Right lobe of liver (tissue), 6 donors: ENCODE data around the gene SLC15A4. TPM values are rescaled to one million over a fixed set of nuclear protein-coding genes. Genes with fewer than 3 reads are reported as not detected.
"Not testable (repeated sequence)": the region's sequence is repeated elsewhere in the genome, so short reads cannot be mapped to it uniquely, and the experiment has no call there.

Experiments
- ATAC-seq, 4 donors: fragments of 200-7000 bp; cut with Tn5 transposase; one replicate each; pipeline ENCODE4 v1.9.1; 2020; ENCODE audit warnings: mild to moderate bottlenecking in 4 of 4, moderate library complexity in 4 of 4
- DNase-seq, 3 donors: peaks; one replicate each; pipeline ENCODE4 v3.0.0-alpha.2; 2020
- H3K27ac ChIP-seq, 3 donors: fragments of 200-600 bp; one replicate each; pipeline ENCODE4 v1.8.0; 2022
- H3K27me3 ChIP-seq, 2 donors: fragments of 200-600 bp; one replicate each; pipeline ENCODE4 v1.8.0; 2022
- H3K36me3 ChIP-seq, 4 donors: fragments of 200-600 bp; sonication (generic) in 1 of 4; one replicate each; pipeline versions ENCODE4 v1.5.1 to v1.8.0; 2017 to 2022; ENCODE audit warnings: control low read depth in 1 of 4
- H3K4me1 ChIP-seq, 4 donors: fragments of 200-600 bp; sonication (generic) in 1 of 4; one replicate each; pipeline versions ENCODE4 v1.5.1 to v1.8.0; 2017 to 2022; ENCODE audit warnings: control low read depth in 1 of 4
- H3K4me3 ChIP-seq, 3 donors: fragments of 200-600 bp; one replicate each; pipeline ENCODE4 v1.8.0; 2022
- H3K9me3 ChIP-seq, 4 donors: fragments of 200-600 bp; sonication (generic) in 1 of 4; one replicate each; pipeline versions ENCODE4 v1.5.1 to v1.8.0; 2017 to 2022; ENCODE audit warnings: control low read depth in 1 of 4
- POLR2A ChIP-seq: fragments of 450-650 bp; IDR thresholded peaks from one replicate; pipeline ENCODE4 v1.6.1; 2017; ENCODE audit warnings: antibody characterized with exemption, mild to moderate bottlenecking
- WGBS: methylation state at CpG from one replicate; pipeline ENCODE4 v1.1.6; 2018; ENCODE audit warnings: low coverage, low lambda C conversion rate; ENCODE audit not compliant: insufficient coverage; ENCODE audit errors: missing lambda C conversion rate; 5-methylcytosine and 5-hydroxymethylcytosine counted together
- intact Hi-C, 2 donors: fragments of 100-400 bp; cut with DNase I; formaldehyde crosslinking; loops; one replicate each; pipeline versions ENCODE4 v1.11.2 to v1.14.1; 2022
- total RNA-seq, 6 experiments: library from RNA; depleted of rRNA in 2 of 6; stranded (reverse); fragments of >200 nt in 2 of 6; fragmentation: NEBNext Ultra II Directional in 3 of 6; extraction: Animal tissue kit (Norgen Biotek cat#: 25700) in 3 of 6; gene quantifications; one replicate each; pipeline versions ENCODE4 v1.1.0 to v1.2.4, GENCODE V29; 2016 to 2023
- TF ChIP-seq, protein P1 (sequence below), 4 donors: fragments of 200-600 bp in 3 of 4; fragments of 450-650 bp in 1 of 4; IDR thresholded peaks; one replicate each; pipeline versions ENCODE4 v1.5.1 to v1.8.0; 2016 to 2022; ENCODE audit warnings: antibody characterized with exemption in 4 of 4, mild to moderate bottlenecking in 2 of 4
- donor health status: DM: no; HTN: yes; CAD: no.
- donor health status: DM: no; HTN: no; CAD: no.
- donor health status: DM: no; HTN: no; CAD: no.
- donor health status: DM: no; HTN: yes; CAD: no.
- donor health status: DM: no; HTN: yes; CAD: no.

SLC15A4 gene
- total RNA-seq, 6 experiments from 2014 or later: 10.7 to 49.2 (median 25.5) TPM

DNA sequence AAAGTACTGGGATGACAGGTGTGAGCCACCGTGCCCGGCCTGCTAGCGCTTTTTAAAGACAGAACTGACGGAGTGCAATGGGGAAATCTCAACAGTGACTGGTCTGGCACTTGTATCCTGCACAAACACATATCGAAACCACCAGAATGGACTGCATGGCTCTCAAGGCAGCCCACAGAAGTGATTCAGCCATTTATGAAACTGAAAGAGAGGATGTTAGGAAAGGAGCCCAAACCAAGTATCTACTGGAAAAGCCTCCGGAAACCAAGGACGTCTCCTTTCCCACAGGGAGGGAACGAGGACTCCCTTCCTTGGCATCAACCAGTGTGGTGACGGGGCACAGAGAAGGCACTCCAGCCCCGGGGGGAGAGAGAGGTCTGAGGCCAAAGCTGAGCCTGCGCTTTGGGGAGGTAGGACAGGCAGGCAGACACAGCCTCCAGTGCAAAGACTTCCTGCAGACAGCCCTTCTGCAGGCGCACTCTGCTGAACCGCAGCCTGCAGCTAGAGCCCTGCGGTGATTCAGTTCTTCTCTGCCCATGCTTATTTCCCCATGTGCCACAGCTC, 16.5 kb downstream of the SLC15A4 start:
- DNase-seq: no peak

DNA sequence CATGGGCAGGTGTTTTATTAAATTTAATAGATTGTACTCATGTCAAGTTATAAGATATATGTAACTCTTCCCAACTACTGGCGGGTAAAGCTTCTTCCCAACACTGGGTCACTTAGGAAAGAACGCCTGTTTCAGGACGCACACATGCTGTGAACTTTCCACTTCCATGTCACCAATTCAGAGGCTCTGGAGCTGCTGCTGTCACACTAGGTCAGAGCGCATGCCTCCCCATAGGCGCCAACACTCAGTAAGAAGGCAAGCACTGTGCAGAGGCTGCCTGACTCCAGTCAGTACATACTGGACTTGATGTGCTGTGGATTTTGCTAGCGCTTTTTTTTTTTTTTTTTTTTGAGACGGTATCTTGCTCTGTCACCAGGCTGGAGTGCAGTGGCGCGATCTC, 17.2 kb downstream of the SLC15A4 start:
- DNase-seq (no peak), ATAC-seq (no peak)
- Histone ChIP-seq H3K36me3 (peaks cover 0 to 28% (median 11%) of the 10 kb centered on the region in 4 donors), H3K27ac (no peak overlapping the region), H3K9me3 (no peaks in the 10 kb centered on the region), H3K4me3 (no peak overlapping the region), H3K27me3 (no peaks in the 10 kb centered on the region), H3K4me1 (peaks cover 0 to 19% (median 6%) of the 10 kb centered on the region in 4 donors)
- intact Hi-C loops: no loop called here
- WGBS: 100% methylated on average over 4 of the region's 9 CpGs
- TF ChIP-seq, protein P1, sequence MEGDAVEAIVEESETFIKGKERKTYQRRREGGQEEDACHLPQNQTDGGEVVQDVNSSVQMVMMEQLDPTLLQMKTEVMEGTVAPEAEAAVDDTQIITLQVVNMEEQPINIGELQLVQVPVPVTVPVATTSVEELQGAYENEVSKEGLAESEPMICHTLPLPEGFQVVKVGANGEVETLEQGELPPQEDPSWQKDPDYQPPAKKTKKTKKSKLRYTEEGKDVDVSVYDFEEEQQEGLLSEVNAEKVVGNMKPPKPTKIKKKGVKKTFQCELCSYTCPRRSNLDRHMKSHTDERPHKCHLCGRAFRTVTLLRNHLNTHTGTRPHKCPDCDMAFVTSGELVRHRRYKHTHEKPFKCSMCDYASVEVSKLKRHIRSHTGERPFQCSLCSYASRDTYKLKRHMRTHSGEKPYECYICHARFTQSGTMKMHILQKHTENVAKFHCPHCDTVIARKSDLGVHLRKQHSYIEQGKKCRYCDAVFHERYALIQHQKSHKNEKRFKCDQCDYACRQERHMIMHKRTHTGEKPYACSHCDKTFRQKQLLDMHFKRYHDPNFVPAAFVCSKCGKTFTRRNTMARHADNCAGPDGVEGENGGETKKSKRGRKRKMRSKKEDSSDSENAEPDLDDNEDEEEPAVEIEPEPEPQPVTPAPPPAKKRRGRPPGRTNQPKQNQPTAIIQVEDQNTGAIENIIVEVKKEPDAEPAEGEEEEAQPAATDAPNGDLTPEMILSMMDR (IDR thresholded peaks at IDR 0.05): no peak
- TF ChIP-seq POLR2A: no peak

More for the DNA sequence above, 16.5 kb downstream of the SLC15A4 start:
- Histone ChIP-seq H3K36me3 (peaks cover 0 to 28% (median 11%) of the 10 kb centered on the region in 4 donors), H3K9me3 (no peaks in the 10 kb centered on the region), H3K4me3 (no peak overlapping the region), H3K27me3 (no peaks in the 10 kb centered on the region), H3K27ac (no peak overlapping the region), H3K4me1 (peaks cover 0 to 19% (median 6%) of the 10 kb centered on the region in 4 donors)
- intact Hi-C loops: no loop called here
- 65% methylated on average over 10 of the region's 14 CpGs for WGBS
- peak; percentile 11 to 62 (median 43) for ATAC-seq
- TF ChIP-seq, protein P1 (IDR thresholded peaks at IDR 0.05): no peak
- no peak for TF ChIP-seq POLR2A

GRCh38 chr12:128805406-128805805, 18.4 kb downstream of the SLC15A4 start:
- intact Hi-C loops, H3K9me3 ChIP-seq, ATAC-seq, DNase-seq, H3K27me3 ChIP-seq, H3K4me3 ChIP-seq, H3K4me1 ChIP-seq, H3K27ac ChIP-seq: not testable (repeated sequence)
- 97% methylated on average over 5 of the region's 5 CpGs for WGBS
- H3K36me3 ChIP-seq: peaks cover 0 to 39% (median 15%) of the 10 kb centered on the region in 4 donors

- no peak for DNase-seq
- 96% methylated on average over 8 of the region's 8 CpGs for WGBS
- TF ChIP-seq, protein P1 (IDR thresholded peaks at IDR 0.05): no peak
- no peak for TF ChIP-seq POLR2A
- ATAC-seq: no peak
- Histone ChIP-seq H3K36me3 (peaks cover 0 to 46% (median 17%) of the 10 kb centered on the region in 4 donors), H3K4me3 (no peak overlapping the region), H3K27ac (no peak overlapping the region), H3K9me3 (no peaks in the 10 kb centered on the region), H3K4me1 (peaks cover 0 to under 1% (median 0%) of the 10 kb centered on the region in 4 donors), H3K27me3 (no peaks in the 10 kb centered on the region)
- intact Hi-C loops: no loop called here
These were observed 19.0 kb downstream of the SLC15A4 start for GRCh38 chr12:128804762-128805161.

- no peaks in the 10 kb centered on the region for H3K9me3 ChIP-seq
- H3K27me3 ChIP-seq: no peaks in the 10 kb centered on the region
- DNase-seq (no peak), ATAC-seq (no peak)
- H3K36me3 ChIP-seq: peaks cover 0 to 46% (median 17%) of the 10 kb centered on the region in 4 donors
- intact Hi-C loops: no loop called here
- H3K4me1 ChIP-seq: no peaks in the 10 kb centered on the region
- no peak overlapping the region for H3K4me3 ChIP-seq
- H3K27ac ChIP-seq: no peak overlapping the region
- no peak for TF ChIP-seq POLR2A
- TF ChIP-seq, protein P1 (IDR thresholded peaks at IDR 0.05): no peak
- WGBS: 92% methylated on average over 2 of the region's 9 CpGs
These were observed 20.0 kb downstream of the SLC15A4 start for GRCh38 chr12:128803788-128804187.
